ENCODE data around the gene MBD6.

DNA sequence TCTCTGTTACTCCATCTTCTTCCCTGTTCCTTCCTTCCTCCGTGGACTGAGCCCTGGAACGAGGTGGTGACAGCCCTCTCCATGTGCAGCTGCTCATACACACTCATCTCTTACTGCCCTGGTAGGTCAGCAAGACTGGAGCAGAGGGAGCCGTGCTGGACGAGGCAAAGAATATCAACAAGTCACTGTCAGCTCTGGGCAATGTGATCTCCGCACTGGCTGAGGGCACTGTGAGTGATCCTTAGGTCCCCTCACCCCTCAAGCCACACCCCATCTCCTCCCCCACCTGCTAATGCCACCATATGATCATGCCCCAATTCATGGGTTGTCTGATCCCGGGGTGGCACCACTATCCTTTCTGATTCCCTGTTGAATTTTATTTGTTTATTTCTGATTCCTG lies 46.2 kb downstream of the MBD6 start:
- TF ChIP-seq, protein P1, sequence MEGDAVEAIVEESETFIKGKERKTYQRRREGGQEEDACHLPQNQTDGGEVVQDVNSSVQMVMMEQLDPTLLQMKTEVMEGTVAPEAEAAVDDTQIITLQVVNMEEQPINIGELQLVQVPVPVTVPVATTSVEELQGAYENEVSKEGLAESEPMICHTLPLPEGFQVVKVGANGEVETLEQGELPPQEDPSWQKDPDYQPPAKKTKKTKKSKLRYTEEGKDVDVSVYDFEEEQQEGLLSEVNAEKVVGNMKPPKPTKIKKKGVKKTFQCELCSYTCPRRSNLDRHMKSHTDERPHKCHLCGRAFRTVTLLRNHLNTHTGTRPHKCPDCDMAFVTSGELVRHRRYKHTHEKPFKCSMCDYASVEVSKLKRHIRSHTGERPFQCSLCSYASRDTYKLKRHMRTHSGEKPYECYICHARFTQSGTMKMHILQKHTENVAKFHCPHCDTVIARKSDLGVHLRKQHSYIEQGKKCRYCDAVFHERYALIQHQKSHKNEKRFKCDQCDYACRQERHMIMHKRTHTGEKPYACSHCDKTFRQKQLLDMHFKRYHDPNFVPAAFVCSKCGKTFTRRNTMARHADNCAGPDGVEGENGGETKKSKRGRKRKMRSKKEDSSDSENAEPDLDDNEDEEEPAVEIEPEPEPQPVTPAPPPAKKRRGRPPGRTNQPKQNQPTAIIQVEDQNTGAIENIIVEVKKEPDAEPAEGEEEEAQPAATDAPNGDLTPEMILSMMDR (IDR thresholded peaks at IDR 0.05): no peak
- TF ChIP-seq EP300 (IDR thresholded peaks at IDR 0.05; ENCODE audit: low read depth): no peak
